DMS79 (cell line): ENCODE measurements around the gene XRCC5.
"Not testable (repeated sequence)": the region's sequence is repeated elsewhere in the genome, so short reads cannot be mapped to it uniquely, and the experiment has no call there.

Source experiments
- DNase-seq: peaks from one replicate; lab custom pipeline; 2025; lab: John Stamatoyannopoulos, UW

The XRCC5 gene

GRCh38 chr2:216118474-216118873, 9.3 kb downstream of the XRCC5 start:
- DNase-seq = no peak

- peak; percentile 7 for DNase-seq
These were observed 10.0 kb downstream of the XRCC5 start for GRCh38 chr2:216119146-216119545.

DNA sequence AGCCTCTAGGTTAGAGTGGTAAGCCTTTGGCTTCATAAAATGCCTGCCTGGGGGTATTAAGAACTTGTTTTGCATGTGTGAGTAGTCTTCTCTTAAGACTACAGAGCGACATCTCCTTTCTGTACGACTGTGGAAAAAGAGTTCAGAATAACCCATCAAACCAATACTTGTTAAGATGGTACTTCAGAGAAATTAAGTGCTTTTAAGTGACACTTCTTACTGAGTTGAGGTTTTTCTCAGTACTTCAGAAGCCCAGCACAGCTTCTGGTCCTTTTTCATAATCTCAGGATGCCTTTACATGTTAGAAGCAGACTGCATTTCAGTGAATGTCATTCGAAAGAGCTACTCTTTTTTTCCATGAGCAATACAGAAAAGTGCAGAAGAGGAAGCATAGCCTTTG, 10.8 kb downstream of the XRCC5 start:
- DNase-seq = peak; percentile 96

DNA sequence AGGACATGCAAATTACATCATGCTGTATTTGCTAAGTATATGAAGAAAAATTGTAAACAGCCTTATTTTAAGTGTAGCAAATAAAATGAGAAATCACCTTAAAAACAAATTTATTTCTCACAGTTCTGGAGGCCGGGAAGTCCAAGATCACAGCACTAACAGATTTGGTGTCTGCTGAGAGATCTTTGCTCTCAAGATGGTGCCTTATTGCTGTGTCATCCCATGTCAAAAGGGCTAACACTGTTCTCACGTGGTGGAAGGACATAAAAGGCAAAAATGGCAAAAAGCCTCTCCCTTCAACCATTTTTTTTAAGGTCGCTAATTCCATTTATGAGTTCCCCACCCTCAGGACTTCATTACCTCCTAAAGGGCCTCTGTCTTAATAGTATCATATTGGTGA, 12.1 kb downstream of the XRCC5 start:
- DNase-seq = no peak

DNA sequence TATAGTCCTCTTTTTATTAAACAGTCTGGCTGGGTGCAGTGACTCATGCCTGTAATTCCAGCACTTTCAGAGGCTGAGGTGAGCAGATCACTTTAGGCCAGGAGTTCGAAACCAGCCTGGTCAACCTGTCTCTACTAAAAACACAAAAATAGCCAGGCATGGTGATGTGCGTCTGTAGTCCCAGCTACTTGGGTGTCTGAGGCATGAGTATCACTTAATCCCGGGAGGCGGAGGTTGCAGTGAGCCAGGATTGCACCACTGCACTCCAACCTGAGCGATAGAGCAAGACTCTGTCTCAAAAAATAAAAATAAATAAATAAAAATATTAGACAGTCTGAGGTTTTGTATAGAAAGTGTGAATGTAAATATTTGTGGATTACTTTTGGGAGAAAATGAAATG, 17.8 kb downstream of the XRCC5 start:
- no peak for DNase-seq

- no peak for DNase-seq
These were observed 21.3 kb downstream of the XRCC5 start for GRCh38 chr2:216130346-216130971.

DNA sequence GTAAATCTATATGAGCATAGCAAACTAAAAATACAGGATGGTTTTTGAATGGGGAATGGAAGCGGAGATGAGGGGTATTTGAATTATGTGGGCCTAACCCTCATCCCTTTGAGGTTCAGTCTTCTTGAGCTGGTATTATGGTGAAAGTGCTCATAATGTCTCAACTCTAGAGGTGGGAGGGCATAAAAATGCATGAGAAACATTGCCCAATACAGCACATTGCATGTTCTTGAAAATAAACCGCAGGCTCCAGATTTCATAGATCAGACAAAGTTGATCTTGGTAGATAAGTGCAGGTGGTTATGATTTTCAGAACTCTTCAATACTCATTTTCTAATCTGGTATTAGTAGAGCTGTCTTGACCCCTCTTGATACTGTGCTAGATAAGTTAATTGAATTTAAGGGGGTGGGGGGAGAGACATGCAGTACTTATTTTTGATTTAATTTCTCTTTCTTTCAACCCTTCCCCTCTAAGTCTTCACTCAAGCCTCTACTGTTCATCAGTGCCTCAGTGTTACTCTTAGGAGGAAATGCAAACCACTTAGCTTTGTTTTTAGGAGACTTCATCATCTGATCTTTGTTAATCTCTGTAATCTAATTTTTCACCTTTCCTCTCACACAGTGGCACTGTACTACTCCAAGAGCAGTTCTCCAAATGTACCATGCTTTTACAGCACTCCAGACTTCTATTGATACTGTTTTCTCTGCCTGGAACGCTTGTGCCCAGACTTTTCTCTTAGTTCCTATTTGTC, 22.2 kb downstream of the XRCC5 start:
- no peak for DNase-seq

- DNase-seq = no peak
These were observed 23.4 kb downstream of the XRCC5 start for GRCh38 chr2:216132585-216132984.

DNA sequence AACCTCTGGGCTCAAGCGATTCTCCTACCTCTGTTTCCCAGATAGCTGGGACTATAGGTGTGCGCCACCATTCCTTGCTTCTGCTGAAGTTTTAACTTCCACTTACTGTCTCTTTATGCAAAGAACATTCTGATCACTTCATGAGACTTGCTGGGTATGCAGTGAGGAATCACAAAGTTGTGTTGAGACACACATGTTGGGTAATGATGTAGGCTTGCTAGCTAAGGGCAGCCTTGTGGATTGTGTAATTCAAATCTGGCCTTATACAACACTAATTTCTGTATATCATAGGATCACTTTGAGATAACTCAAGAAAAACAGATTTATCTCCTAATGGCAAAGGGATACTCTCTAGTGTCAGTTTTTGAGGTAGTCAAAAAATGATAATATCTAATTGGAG, 24.2 kb downstream of the XRCC5 start:
- no peak for DNase-seq

GRCh38 chr2:216134958-216135541, 25.9 kb downstream of the XRCC5 start:
- no peak for DNase-seq

DNA sequence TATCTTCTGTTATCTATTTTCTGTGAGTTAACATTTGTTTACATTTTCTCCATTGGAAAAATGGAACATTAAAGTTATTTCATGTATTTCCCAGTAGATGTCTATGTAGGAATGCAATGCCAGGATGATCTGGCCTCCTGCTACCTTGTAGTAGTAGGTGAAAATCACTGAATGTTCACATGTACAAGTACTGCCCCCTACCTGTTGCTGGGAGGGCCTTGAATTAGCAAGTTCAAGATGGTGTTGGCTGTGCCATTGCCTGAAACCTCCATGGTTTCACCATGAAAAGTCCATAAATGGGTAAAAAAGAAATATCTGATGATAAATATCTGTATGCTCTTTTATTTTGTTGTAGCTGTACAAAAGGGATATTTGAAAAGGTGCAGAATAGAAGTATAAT, 30.7 kb downstream of the XRCC5 start:
- DNase-seq = no peak

GRCh38 chr2:216141516-216141915, 32.4 kb downstream of the XRCC5 start:
- not testable (repeated sequence) for DNase-seq

DNA sequence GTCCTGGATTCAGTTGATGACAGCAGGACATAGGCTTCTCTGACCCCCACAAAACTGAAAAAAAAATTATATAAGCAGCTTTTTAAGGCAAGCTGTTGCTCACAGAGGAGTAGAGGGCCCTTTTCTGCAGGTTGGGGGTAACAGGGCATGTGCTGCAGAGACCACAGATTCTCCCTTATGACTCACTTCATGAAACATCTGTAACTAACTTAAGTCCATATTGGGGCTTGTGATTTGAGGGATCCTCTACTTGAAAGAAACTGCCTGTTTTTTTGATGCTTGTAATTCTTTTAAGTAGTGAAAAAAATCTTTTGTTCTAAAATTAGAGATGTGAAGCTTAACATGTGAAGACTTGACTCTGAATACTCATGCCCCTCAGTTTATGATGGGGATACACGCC, 33.4 kb downstream of the XRCC5 start:
- no peak for DNase-seq

- DNase-seq = no peak
These were observed 35.2 kb downstream of the XRCC5 start for GRCh38 chr2:216144372-216144771.

DNA sequence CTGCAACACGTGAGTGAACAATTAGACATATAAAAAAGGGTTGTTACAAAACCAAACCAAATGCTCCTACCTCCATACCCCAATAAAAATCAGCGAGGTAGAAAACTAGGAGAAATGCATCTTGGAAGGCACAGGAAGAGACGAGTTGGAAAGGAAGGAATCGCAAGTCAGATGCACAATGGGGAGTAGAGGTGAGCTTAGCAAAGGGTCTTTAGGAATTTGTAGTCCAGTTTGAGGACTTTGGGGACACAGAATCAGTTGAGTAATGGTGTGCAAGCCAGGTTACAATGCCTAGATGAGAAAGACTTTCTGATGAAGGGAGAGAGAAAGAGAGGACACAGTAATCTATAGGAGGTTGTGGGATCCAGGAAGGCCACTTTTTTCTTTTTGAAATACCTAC, 35.7 kb downstream of the XRCC5 start:
- no peak for DNase-seq

DNA sequence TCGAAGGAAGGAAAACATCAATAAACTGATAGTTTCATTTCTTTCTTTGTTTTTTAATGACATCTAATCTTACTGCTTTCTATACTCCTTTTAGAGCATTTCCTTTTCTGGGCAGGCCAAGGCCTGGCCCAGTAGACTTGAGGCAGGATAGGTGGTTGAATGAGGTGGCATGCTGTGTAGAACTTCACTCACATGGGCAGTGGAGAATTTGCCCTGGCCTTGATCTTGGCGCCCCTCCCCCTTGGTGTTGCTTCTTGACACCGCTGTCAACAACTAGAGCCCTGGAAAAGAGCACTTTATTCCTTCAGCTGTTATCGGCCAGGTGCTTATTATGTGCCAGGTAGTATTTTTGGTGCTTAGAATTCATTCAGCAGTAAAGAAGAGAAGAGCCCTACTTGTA, 37.4 kb downstream of the XRCC5 start:
- no peak for DNase-seq

DNA sequence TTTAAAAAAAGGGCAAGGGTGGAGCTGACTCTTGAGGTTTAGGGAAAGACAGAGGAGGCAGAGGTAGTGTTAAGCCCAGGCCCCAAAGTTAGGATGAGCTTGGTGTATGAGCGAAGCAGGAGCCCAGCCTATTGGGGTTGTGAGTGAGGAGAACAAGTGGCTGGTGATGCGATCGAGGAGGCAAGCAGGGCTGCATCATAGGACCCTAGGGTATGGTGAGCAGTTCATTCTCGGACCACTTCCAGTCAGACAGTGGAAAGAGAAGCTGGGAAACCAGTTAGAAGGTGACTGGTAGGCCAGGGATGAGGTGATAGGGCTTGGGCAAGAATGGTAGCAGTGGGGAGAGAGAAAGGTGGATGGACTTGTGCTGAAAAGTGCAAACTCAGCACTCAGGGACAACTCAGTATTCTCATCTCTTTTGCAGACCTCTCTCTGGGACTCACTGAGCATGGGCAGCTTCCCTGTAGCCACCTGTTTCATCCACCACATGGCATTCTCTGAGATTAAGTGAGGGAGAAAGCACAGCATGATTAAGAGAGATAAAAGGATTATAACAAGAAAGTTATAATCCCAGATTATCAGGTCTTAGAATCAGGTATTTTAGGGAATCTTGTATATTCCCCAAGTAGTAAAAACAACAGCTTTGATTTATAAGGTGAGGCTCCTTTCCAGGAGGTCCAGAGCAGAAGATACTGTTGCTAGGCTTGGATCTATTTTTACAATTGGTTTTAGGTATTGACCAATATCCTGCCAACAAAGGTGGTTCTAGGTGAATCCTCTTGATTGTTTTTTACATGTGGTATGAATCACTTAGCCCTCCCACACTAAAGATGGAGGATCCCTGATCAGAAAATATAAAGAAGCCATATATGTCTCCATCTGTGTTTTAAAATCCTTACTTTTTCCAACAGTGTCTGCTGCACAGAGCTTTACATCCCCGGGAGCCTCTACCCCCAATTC, 38.3 kb downstream of the XRCC5 start:
- no peak for DNase-seq

GRCh38 chr2:216148983-216149382, 39.8 kb downstream of the XRCC5 start:
- DNase-seq = no peak

- DNase-seq = no peak
These were observed 40.6 kb downstream of the XRCC5 start for GRCh38 chr2:216149741-216150140.

GRCh38 chr2:216151313-216152025, 42.3 kb downstream of the XRCC5 start:
- no peak for DNase-seq

DNA sequence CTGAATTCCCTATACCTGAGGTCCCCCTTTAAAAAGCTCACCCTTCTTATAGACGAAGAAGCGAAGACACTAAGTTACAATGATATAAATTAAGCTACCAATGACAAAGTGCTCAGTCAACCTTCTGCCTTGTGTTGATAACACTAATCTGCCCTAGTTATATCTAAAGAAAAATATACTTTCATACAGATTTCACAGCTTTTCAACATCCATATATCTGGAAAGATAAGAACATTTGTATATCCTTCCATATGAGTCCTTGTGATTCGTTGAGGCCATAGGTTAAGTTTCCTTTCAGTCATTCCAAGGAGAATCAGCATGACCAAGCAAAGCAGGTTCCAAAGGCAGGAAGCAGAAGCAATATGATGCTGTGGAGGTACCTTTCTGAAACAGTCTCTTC, 46.8 kb downstream of the XRCC5 start:
- no peak for DNase-seq

GRCh38 chr2:216156822-216157221, 47.7 kb downstream of the XRCC5 start:
- DNase-seq = no peak
